Fibroblast of pulmonary artery (primary cell): Measurements from ENCODE around the gene RARRES1.

Source experiments
- DNase-seq: peaks from one replicate; pipeline ENCODE4 v3.0.0-alpha.2; 2010; ENCODE audit warnings: low read depth
- H3K4me3 ChIP-seq: replicated peaks from 2 replicates; pipeline ENCODE4 v1.5.1; 2011; ENCODE audit warnings: low read depth, mild to moderate bottlenecking, control low read depth, low read length, moderate library complexity
- CTCF ChIP-seq: IDR thresholded peaks from 2 replicates; pipeline ENCODE4 v1.5.1; 2011; ENCODE audit warnings: mild to moderate bottlenecking, control low read depth, low read length, inconsistent platforms; ENCODE audit errors: missing control alignments

RARRES1 gene

GRCh38 chr3:158663832-158664231 is 68.4 kb downstream of the RARRES1 start:
- no peak overlapping the region for H3K4me3 ChIP-seq
- no peak for TF ChIP-seq CTCF
- no peak for DNase-seq

DNA sequence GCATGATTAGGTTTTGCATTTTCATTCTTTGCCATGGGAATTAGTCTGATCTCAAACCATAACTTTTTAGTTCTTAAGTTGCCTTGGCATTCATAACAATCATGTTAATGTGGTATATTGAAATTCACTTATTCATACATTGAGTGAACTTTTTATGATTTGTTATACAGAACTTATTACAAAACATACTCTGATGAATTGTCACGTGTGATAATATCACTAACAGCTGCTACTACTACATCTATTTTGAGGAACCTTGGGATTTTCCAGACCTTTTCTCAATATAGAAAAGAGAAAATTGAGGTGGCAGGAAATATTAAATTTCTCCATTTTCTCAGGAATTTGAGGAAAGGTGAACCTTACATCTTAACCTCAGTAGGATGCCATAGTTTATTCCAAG is 69.0 kb downstream of the RARRES1 start:
- TF ChIP-seq CTCF = no peak
- no peak for DNase-seq
- no peak overlapping the region for H3K4me3 ChIP-seq

DNA sequence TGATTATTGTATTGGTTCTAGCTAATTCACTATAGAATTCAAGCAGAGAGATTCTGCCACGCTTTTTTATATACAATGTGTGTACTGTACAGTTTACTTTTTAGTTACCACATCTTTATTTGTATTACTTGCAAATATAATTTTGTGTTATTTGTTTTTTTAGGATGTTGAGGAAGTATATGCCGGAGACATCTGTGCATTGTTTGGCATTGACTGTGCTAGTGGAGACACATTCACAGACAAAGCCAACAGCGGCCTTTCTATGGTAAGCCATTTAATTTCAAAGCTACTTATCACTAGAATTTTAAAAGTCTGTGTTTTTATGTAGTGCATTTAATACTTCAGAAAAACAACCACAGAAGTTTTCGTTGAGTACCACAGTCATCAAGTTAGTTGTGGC is 71.5 kb downstream of the RARRES1 start:
- DNase-seq = no peak
- no peak for TF ChIP-seq CTCF
- H3K4me3 ChIP-seq = no peak overlapping the region

DNA sequence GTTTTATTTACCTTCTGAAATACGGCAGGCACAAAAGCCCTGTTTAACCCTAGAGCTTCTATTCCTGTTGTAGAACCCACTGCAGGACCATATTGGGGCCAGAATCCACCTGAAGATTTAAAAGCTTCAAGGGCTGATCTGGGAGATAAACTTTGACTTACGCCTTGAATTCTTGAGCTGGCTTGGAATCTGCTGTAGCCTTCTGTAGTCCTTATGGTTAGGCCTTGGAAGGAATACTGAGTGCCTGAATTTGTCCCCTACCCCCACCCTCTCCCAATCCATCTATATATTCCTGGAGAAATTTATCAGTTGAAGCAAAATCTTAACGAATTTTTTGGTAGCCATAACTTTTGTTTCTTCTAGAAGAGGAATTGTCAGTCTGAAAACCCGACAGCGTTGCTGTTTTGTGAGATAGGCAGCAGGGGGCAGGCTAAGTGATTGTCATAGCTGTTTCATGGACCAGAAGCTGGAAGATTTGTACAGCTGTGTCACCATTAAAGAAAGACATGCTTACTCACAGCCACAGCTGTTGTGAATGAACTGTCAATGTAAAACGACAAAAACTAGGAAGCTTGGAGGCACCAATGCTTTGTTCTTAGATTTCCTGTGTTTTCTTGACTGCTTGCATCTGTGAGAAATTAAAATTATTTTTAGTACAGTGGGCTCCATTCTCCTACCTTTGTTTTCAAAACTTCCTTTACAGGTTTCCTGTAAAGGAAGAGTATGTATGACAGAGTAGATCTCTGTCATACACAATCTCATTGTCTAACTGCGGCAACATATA is 72.6 kb downstream of the RARRES1 start:
- no peak overlapping the region for H3K4me3 ChIP-seq
- TF ChIP-seq CTCF = peak; percentile 90
- peak; percentile 87 for DNase-seq

DNA sequence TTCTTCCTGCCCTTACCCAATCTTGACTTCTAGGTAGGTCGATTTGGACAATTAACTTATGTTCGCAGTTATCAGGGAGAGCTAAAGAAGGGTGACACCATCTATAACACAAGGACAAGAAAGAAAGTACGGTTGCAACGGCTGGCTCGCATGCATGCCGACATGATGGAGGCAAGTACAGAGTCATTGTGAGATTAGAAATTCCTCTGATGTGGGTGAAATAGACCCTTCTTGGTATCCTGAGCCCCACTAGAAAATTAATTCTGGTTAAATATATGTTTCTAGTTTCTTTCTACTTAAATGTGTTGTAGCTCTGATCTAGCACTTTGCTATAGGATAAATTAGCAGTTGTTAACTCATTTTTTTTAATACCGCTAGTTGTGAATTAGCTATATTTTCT is 73.4 kb downstream of the RARRES1 start:
- no peak for DNase-seq
- no peak overlapping the region for H3K4me3 ChIP-seq
- TF ChIP-seq CTCF = no peak

- TF ChIP-seq CTCF = no peak
- H3K4me3 ChIP-seq = no peak overlapping the region
- no peak for DNase-seq
Observed at GRCh38 chr3:158652463-158652862, 79.8 kb downstream of the RARRES1 start.

- DNase-seq = no peak
- no peak for TF ChIP-seq CTCF
- H3K4me3 ChIP-seq = no peak overlapping the region
Observed at GRCh38 chr3:158651192-158651591, 81.1 kb downstream of the RARRES1 start.
